SK-N-SH treated with all-trans-retinoic acid at 6 μM for 48 hours (cell line): ENCODE results near the gene BEND7.

ENCODE experiments used
- ATAC-seq: fragments of 200-7000 bp; cut with Tn5 transposase; 3 replicates; pipeline ENCODE4 v1.9.1; 2020; ENCODE audit warnings: mild to moderate bottlenecking, moderate library complexity
- ARNTL ChIP-seq: fragments of 450-650 bp; formaldehyde crosslinking; IDR thresholded peaks from 2 replicates; pipeline ENCODE4 v1.5.0; 2020; ENCODE audit warnings: low read depth, mild to moderate bottlenecking, moderate library complexity, borderline replicate concordance
- CREB5 ChIP-seq: fragments of 250-450 bp; sonication (Bioruptor Pico); IDR thresholded peaks from 2 replicates; pipeline ENCODE4 v1.5.1; 2020; ENCODE audit warnings: low read depth, mild to moderate bottlenecking, moderate library complexity
- CSDC2 ChIP-seq: fragments of 250-450 bp; sonication (Bioruptor Pico); IDR thresholded peaks from 2 replicates; pipeline ENCODE4 v1.5.0; 2020; ENCODE audit warnings: mild to moderate bottlenecking, moderate library complexity
- CSRNP3 ChIP-seq: fragments of 250-450 bp; sonication (Bioruptor Pico); IDR thresholded peaks from 2 replicates; pipeline ENCODE4 v1.5.1; 2021; ENCODE audit warnings: mild to moderate bottlenecking, moderate library complexity
- ESRRG ChIP-seq: fragments of 250-450 bp; sonication (Bioruptor Pico); IDR thresholded peaks from 2 replicates; pipeline ENCODE4 v1.6.1; 2021; ENCODE audit warnings: mild to moderate bottlenecking
- GLIS3 ChIP-seq: fragments of 250-450 bp; sonication (Bioruptor Pico); IDR thresholded peaks from 2 replicates; pipeline ENCODE4 v1.5.0; 2020; ENCODE audit warnings: mild to moderate bottlenecking, moderate library complexity
- ISL1 ChIP-seq: fragments of 250-450 bp; sonication (Bioruptor Pico); IDR thresholded peaks from 2 replicates; pipeline ENCODE4 v2.1.2; 2022; ENCODE audit warnings: mild to moderate bottlenecking, moderate library complexity
- OSR1 ChIP-seq: fragments of 250-450 bp; sonication (Bioruptor Pico); IDR thresholded peaks from 2 replicates; pipeline ENCODE4 v1.8.0; 2022; ENCODE audit warnings: moderate library complexity, mild to moderate bottlenecking, inconsistent platforms
- PATZ1 ChIP-seq: fragments of 250-450 bp; sonication (Bioruptor Pico); IDR thresholded peaks from 2 replicates; pipeline ENCODE4 v1.8.0; 2020; ENCODE audit warnings: mild to moderate bottlenecking, moderate library complexity, borderline replicate concordance
- POU6F1 ChIP-seq: fragments of 250-450 bp; sonication (Bioruptor Pico); IDR thresholded peaks from 2 replicates; pipeline ENCODE4 v1.8.0; 2021; ENCODE audit warnings: low read depth, mild to moderate bottlenecking, moderate library complexity, borderline replicate concordance
- PPARA ChIP-seq: fragments of 250-450 bp; sonication (Bioruptor Pico); IDR thresholded peaks from 2 replicates; pipeline ENCODE4 v1.5.0; 2020; ENCODE audit warnings: mild to moderate bottlenecking, borderline replicate concordance
- RARB ChIP-seq: fragments of 250-450 bp; sonication (Bioruptor Pico); IDR thresholded peaks from 2 replicates; pipeline ENCODE4 v1.8.0; 2021; ENCODE audit warnings: mild to moderate bottlenecking, moderate library complexity
- SNAI2 ChIP-seq: fragments of 250-450 bp; sonication (Bioruptor Pico); IDR thresholded peaks from 2 replicates; pipeline ENCODE4 v1.5.0; 2020; ENCODE audit warnings: mild to moderate bottlenecking, moderate library complexity
- TOX ChIP-seq: fragments of 250-450 bp; sonication (Bioruptor Pico); IDR thresholded peaks from 2 replicates; pipeline ENCODE4 v1.8.0; 2021; ENCODE audit warnings: mild to moderate bottlenecking, moderate library complexity, borderline replicate concordance
- TSHZ2 ChIP-seq: fragments of 250-450 bp; sonication (Bioruptor Pico); IDR thresholded peaks from 2 replicates; pipeline ENCODE4 v1.5.0; 2020; ENCODE audit warnings: mild to moderate bottlenecking, moderate library complexity
- ZC3H10 ChIP-seq: fragments of 250-450 bp; sonication (Bioruptor Pico); IDR thresholded peaks from 2 replicates; pipeline ENCODE4 v1.5.1; 2021; ENCODE audit warnings: mild to moderate bottlenecking, moderate library complexity
- ZFP30 ChIP-seq: fragments of 450-650 bp; formaldehyde crosslinking; IDR thresholded peaks from 2 replicates; pipeline ENCODE4 v1.5.0; 2022; ENCODE audit warnings: mild to moderate bottlenecking, moderate library complexity
- ZNF565 ChIP-seq: fragments of 450-650 bp; formaldehyde crosslinking; conservative IDR thresholded peaks from 2 replicates; pipeline ENCODE4 v1.5.0; 2020; ENCODE audit warnings: low read depth, mild to moderate bottlenecking, moderate library complexity
- ZNF70 ChIP-seq: fragments of 450-650 bp; formaldehyde crosslinking; IDR thresholded peaks from 2 replicates; pipeline ENCODE4 v1.5.0; 2020; ENCODE audit warnings: mild to moderate bottlenecking, moderate library complexity
- ZNF8 ChIP-seq: fragments of 450-650 bp; formaldehyde crosslinking; IDR thresholded peaks from 2 replicates; pipeline ENCODE4 v1.5.0; 2020; ENCODE audit warnings: mild to moderate bottlenecking, moderate library complexity

Gene BEND7

GRCh38 chr10:13500201-13500600 lies 28.6 kb downstream of the BEND7 start (continued):
- TF ChIP-seq TSHZ2 (CRISPR knock-in tag) (no peak), ZFP30 (CRISPR knock-in tag) (no peak), PATZ1 (no peak)

- TF ChIP-seq ZC3H10 (no peak), ZNF8 (CRISPR knock-in tag) (no peak), ZFP30 (CRISPR knock-in tag) (no peak), TOX (CRISPR knock-in tag) (no peak), TSHZ2 (CRISPR knock-in tag) (no peak)
- ATAC-seq, result no peak
These were observed 29.7 kb downstream of the BEND7 start for GRCh38 chr10:13499150-13499549.

GRCh38 chr10:13496931-13497330 lies 31.9 kb downstream of the BEND7 start:
- no peak for TF ChIP-seq GLIS3
- no peak for TF ChIP-seq ZNF8 (CRISPR knock-in tag)
- no peak for TF ChIP-seq TOX (CRISPR knock-in tag)
- TF ChIP-seq POU6F1 (CRISPR knock-in tag), result no peak
- TF ChIP-seq PPARA (CRISPR knock-in tag), result no peak
- no peak for TF ChIP-seq SNAI2 (CRISPR knock-in tag)
- TF ChIP-seq ESRRG (CRISPR knock-in tag), result no peak
- no peak for TF ChIP-seq OSR1 (CRISPR knock-in tag)
- TF ChIP-seq CSRNP3 (CRISPR knock-in tag), result no peak
- TF ChIP-seq ARNTL (CRISPR knock-in tag), result no peak
- no peak for TF ChIP-seq RARB (CRISPR knock-in tag)
- TF ChIP-seq ZC3H10, result no peak
- TF ChIP-seq CREB5, result no peak
- no peak for ATAC-seq

- ATAC-seq, result no peak
- no peak for TF ChIP-seq ZC3H10
- no peak for TF ChIP-seq ZNF565 (CRISPR knock-in tag)
- no peak for TF ChIP-seq ZNF70
- TF ChIP-seq CSDC2, result no peak
- TF ChIP-seq ISL1, result no peak
- TF ChIP-seq TSHZ2 (CRISPR knock-in tag), result no peak
- TF ChIP-seq PATZ1, result no peak
- no peak for TF ChIP-seq ARNTL (CRISPR knock-in tag)
These were observed 32.6 kb downstream of the BEND7 start for GRCh38 chr10:13496164-13496563.
